H9 (cell line): Measurements from ENCODE around the gene RIPPLY1. TPM values are rescaled to one million over a fixed set of nuclear protein-coding genes. Genes with fewer than 3 reads are reported as not detected.

Experiments
- DNase-seq: peaks from one replicate; pipeline ENCODE4 v3.0.0-alpha.2; 2017
- H2AFZ ChIP-seq: one replicate; pipeline ENCODE4 v1.6.1; 2013; ENCODE audit warnings: mild to moderate bottlenecking, low read length, control low read depth, moderate library complexity
- H2AK5ac ChIP-seq: 2 replicates; pipeline ENCODE4 v1.6.1; 2013; ENCODE audit warnings: low read length, control low read depth, mixed read lengths; ENCODE audit not compliant: insufficient read length
- H2BK120ac ChIP-seq: one replicate; pipeline ENCODE4 v1.6.1; 2013; ENCODE audit warnings: low read depth, mild to moderate bottlenecking, low read length, control low read depth, inconsistent platforms; ENCODE audit not compliant: poor library complexity, severe bottlenecking
- H2BK12ac ChIP-seq: 2 replicates; pipeline ENCODE4 v1.6.1; 2013; ENCODE audit warnings: low read length, control low read depth, mixed read lengths, low read depth; ENCODE audit not compliant: insufficient read length
- H2BK15ac ChIP-seq: 2 replicates; pipeline ENCODE4 v1.6.1; 2013; ENCODE audit warnings: low read depth, low read length, control low read depth
- H2BK20ac ChIP-seq: one replicate; pipeline ENCODE4 v1.6.1; 2013; ENCODE audit warnings: low read depth, mild to moderate bottlenecking, low read length, control low read depth, inconsistent platforms; ENCODE audit not compliant: poor library complexity, severe bottlenecking
- H2BK5ac ChIP-seq: 2 replicates; pipeline ENCODE4 v1.6.1; 2013; ENCODE audit warnings: low read length, control low read depth, mixed read lengths; ENCODE audit not compliant: insufficient read length
- H3K14ac ChIP-seq: 2 replicates; pipeline ENCODE4 v1.6.1; 2013; ENCODE audit warnings: low read length, control low read depth; ENCODE audit not compliant: insufficient read depth
- H3K18ac ChIP-seq: 2 replicates; pipeline ENCODE4 v1.6.1; 2013; ENCODE audit warnings: low read depth, mild to moderate bottlenecking, mixed read lengths, low read length, control low read depth; ENCODE audit not compliant: insufficient read length
- H3K23ac ChIP-seq: 2 replicates; pipeline ENCODE4 v1.6.1; 2013; ENCODE audit warnings: low read length, control low read depth, mixed read lengths, low read depth; ENCODE audit not compliant: insufficient read length
- H3K23me2 ChIP-seq: 2 replicates; pipeline ENCODE4 v1.6.1; 2013; ENCODE audit warnings: low read depth, mild to moderate bottlenecking, mixed read lengths, low read length, control low read depth; ENCODE audit not compliant: insufficient read length, poor library complexity, severe bottlenecking
- H3K27ac ChIP-seq: 2 replicates; pipeline ENCODE4 v1.5.1; 2013; ENCODE audit warnings: low read length, control low read depth, mixed read lengths, low read depth; ENCODE audit not compliant: insufficient read length
- H3K27me3 ChIP-seq: 2 replicates; pipeline ENCODE4 v1.6.1; 2013; ENCODE audit warnings: low read length, control low read depth, inconsistent platforms; ENCODE audit not compliant: insufficient read depth
- H3K4ac ChIP-seq: 2 replicates; pipeline ENCODE4 v1.6.1; 2013; ENCODE audit warnings: low read depth, mild to moderate bottlenecking, control low read depth, inconsistent platforms, low read length, moderate library complexity
- H3K4me1 ChIP-seq: 2 replicates; pipeline ENCODE4 v1.6.1; 2013; ENCODE audit warnings: low read length, control low read depth, inconsistent platforms; ENCODE audit not compliant: insufficient read depth
- H3K4me2 ChIP-seq: 2 replicates; pipeline ENCODE4 v1.6.1; 2013; ENCODE audit warnings: low read length, control low read depth, mixed read lengths; ENCODE audit not compliant: insufficient read length, insufficient read depth
- H3K56ac ChIP-seq: 2 replicates; pipeline ENCODE4 v1.6.1; 2013; ENCODE audit warnings: low read depth, mild to moderate bottlenecking, mixed read lengths, low read length, control low read depth; ENCODE audit not compliant: insufficient read length
- H3K79me1 ChIP-seq: 2 replicates; pipeline ENCODE4 v1.6.1; 2013; ENCODE audit warnings: low read depth, mild to moderate bottlenecking, moderate library complexity, low read length, control low read depth, inconsistent platforms; ENCODE audit not compliant: insufficient read depth, poor library complexity, severe bottlenecking
- H3K79me2 ChIP-seq: 2 replicates; pipeline ENCODE4 v1.6.1; 2013; ENCODE audit warnings: low read length, control low read depth, inconsistent platforms; ENCODE audit not compliant: insufficient read depth
- H3K9ac ChIP-seq: 2 replicates; pipeline ENCODE4 v1.6.1; 2013; ENCODE audit warnings: low read length, control low read depth, mixed read lengths; ENCODE audit not compliant: insufficient read length; ENCODE audit errors: extremely low read depth
- H3K9me3 ChIP-seq: one replicate; pipeline ENCODE4 v1.6.1; 2013; ENCODE audit warnings: low read depth, low read length, inconsistent platforms; ENCODE audit not compliant: control insufficient read depth
- H3T11ph ChIP-seq: one replicate; pipeline ENCODE4 v1.6.1; 2013; ENCODE audit warnings: mild to moderate bottlenecking, low read length, control low read depth, inconsistent platforms
- H4K20me1 ChIP-seq: one replicate; pipeline ENCODE4 v1.6.1; 2013; ENCODE audit not compliant: control insufficient read depth, insufficient read length, insufficient read depth
- H4K5ac ChIP-seq: 2 replicates; pipeline ENCODE4 v1.6.1; 2013; ENCODE audit warnings: low read depth, mild to moderate bottlenecking, mixed read lengths, low read length, control low read depth; ENCODE audit not compliant: insufficient read length
- H4K8ac ChIP-seq: replicated peaks from 2 replicates; pipeline ENCODE4 v1.6.1; 2013; ENCODE audit warnings: low read length, control low read depth, mixed read lengths, low read depth; ENCODE audit not compliant: insufficient read length
- H4K91ac ChIP-seq: 2 replicates; pipeline ENCODE4 v1.6.1; 2013; ENCODE audit warnings: low read depth, mild to moderate bottlenecking, moderate library complexity, mixed read lengths, low read length, control low read depth; ENCODE audit not compliant: insufficient read length
- H3K27ac Mint-ChIP-seq, 3 experiments: 2 replicates in 2 of 3; 3 replicates in 1 of 3; pipeline ENCODE4 v1.8.0; 2020 to 2021; ENCODE audit warnings: mixed read lengths in 3 of 3, mild to moderate bottlenecking in 1 of 3, moderate library complexity in 1 of 3
- H3K27me3 Mint-ChIP-seq: 2 replicates; pipeline ENCODE4 v1.8.0; 2021; ENCODE audit warnings: low read depth, mild to moderate bottlenecking, moderate library complexity, mixed read lengths
- H3K36me3 Mint-ChIP-seq, 3 experiments: 2 replicates in 2 of 3; 3 replicates in 1 of 3; pipeline ENCODE4 v1.8.0; 2020 to 2021; ENCODE audit warnings: low read depth in 3 of 3, mixed read lengths in 3 of 3; ENCODE audit not compliant: insufficient read depth in 1 of 3
- H3K4me1 Mint-ChIP-seq, 2 experiments: 2 replicates each; pipeline ENCODE4 v1.8.0; 2020; ENCODE audit warnings: mixed read lengths in 2 of 2
- H3K4me3 Mint-ChIP-seq, 2 experiments: 2 replicates in 1 of 2; 3 replicates in 1 of 2; pipeline ENCODE4 v1.8.0; 2020 to 2021; ENCODE audit warnings: mild to moderate bottlenecking in 2 of 2, mixed read lengths in 2 of 2, moderate library complexity in 1 of 2
- H3K9me3 Mint-ChIP-seq, 2 experiments: 2 replicates in 1 of 2; 3 replicates in 1 of 2; pipeline ENCODE4 v1.8.0; 2020; ENCODE audit warnings: mild to moderate bottlenecking in 2 of 2, mixed read lengths in 2 of 2, moderate library complexity in 1 of 2
- WGBS: extraction: QIAGEN DNeasy Blood & Tissue Kit; methylation state at CpG from one replicate; pipeline ENCODE4 v1.1.7; 2013; ENCODE audit warnings: missing lambda C conversion rate, low lambda C conversion rate, mixed read lengths; ENCODE audit not compliant: insufficient read length; ENCODE audit errors: extremely low coverage; 5-methylcytosine and 5-hydroxymethylcytosine counted together
- total RNA-seq: library from RNA; stranded (reverse); gene quantifications from 2 replicates; pipeline ENCODE4 v1.2.1, GENCODE V29; 2021
- TF ChIP-seq, protein P1 (sequence below): fragments of 200-600 bp; sonication (generic); conservative IDR thresholded peaks from 3 replicates; pipeline ENCODE4 v1.8.0; 2021; ENCODE audit warnings: antibody characterized with exemption, mild to moderate bottlenecking

Gene RIPPLY1
- total RNA-seq, 1 experiment from 2014 or later: not detected

DNA sequence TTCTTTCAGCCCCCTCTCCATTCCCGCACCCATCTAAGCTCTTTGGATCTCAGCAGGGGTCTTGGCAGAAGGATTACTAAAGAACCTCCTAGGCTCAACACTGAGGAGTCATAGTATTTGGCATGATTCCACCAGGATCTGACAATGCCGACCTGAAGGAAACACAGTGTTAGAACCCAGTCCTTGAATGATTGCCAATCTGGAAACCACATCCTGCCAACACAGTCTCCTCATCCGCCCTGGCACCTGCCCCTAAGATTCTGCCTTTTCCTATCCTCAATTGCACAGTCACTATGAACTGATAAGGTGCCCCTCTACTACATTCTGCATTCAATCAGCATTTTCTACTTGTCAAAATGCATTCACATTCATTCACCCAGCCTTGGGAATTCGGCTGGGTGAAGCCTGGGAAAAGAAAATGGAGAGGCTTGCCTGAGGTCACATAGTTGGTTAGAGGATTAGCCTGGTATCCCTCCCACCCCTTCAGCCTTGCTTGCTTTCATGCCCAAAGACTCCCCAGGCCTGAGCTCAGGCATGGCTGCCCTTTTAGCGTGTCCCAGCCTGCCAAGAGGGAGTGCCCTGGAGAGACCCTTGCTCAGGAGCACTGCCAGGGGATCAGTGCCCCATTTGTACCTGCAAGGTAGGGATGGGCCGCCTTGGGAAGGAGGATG lies 14.8 kb upstream of the RIPPLY1 start:
- Histone ChIP-seq H2AFZ (no peak overlapping the region), H4K91ac (no peak overlapping the region), H2AK5ac (no peak overlapping the region), H3K79me1 (no peaks in the 10 kb centered on the region), H4K8ac (no peak overlapping the region), H3K27me3 (no peaks in the 10 kb centered on the region), H3K79me2 (no peaks in the 10 kb centered on the region), H2BK120ac (no peak overlapping the region), H3K23me2 (no peaks in the 10 kb centered on the region), H3K9ac (no peak overlapping the region), H3K9me3 (no peaks in the 10 kb centered on the region), H3K27ac (no peak overlapping the region), H3T11ph (no peak overlapping the region), H2BK12ac (no peak overlapping the region), H4K5ac (no peak overlapping the region), H3K4ac (no peak overlapping the region), H3K4me2 (no peak overlapping the region), H2BK20ac (no peak overlapping the region), H3K4me1 (no peaks in the 10 kb centered on the region; the same call in 1 of the 2 replicates), H3K56ac (no peak overlapping the region), H3K18ac (no peak overlapping the region), H3K23ac (no peak overlapping the region), H4K20me1 (no peaks in the 10 kb centered on the region), H2BK5ac (no peak overlapping the region), H2BK15ac (no peak overlapping the region), H3K14ac (no peak overlapping the region)
- WGBS: no CpG with 5 or more reads among the region's 6 CpGs
- no peak for DNase-seq
- Mint-ChIP-seq H3K27ac (no peak overlapping the region), H3K36me3 (peaks cover 0 to 2% (median 0%) of the 10 kb centered on the region in 3 experiments; a peak in 1 of 7 replicates), H3K27me3 (peaks cover 9% of the 10 kb centered on the region), H3K4me3 (no peak overlapping the region), H3K9me3 (peaks cover 0 to 37% of the 10 kb centered on the region in 2 experiments; a peak in 2 of 5 replicates), H3K4me1 (peaks cover 13 to 15% of the 10 kb centered on the region in 2 experiments; a peak in 3 of 4 replicates)
- TF ChIP-seq, protein P1, sequence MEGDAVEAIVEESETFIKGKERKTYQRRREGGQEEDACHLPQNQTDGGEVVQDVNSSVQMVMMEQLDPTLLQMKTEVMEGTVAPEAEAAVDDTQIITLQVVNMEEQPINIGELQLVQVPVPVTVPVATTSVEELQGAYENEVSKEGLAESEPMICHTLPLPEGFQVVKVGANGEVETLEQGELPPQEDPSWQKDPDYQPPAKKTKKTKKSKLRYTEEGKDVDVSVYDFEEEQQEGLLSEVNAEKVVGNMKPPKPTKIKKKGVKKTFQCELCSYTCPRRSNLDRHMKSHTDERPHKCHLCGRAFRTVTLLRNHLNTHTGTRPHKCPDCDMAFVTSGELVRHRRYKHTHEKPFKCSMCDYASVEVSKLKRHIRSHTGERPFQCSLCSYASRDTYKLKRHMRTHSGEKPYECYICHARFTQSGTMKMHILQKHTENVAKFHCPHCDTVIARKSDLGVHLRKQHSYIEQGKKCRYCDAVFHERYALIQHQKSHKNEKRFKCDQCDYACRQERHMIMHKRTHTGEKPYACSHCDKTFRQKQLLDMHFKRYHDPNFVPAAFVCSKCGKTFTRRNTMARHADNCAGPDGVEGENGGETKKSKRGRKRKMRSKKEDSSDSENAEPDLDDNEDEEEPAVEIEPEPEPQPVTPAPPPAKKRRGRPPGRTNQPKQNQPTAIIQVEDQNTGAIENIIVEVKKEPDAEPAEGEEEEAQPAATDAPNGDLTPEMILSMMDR: no peak
